Measurements from ENCODE around the gene ZNF594. TPM values are rescaled to one million over a fixed set of nuclear protein-coding genes. Genes with fewer than 3 reads are reported as not detected.
A peak's percentile ranks its signal among the peaks of the same experiment; 100 is the strongest.

The ZNF594 gene
- total and polyA plus RNA-seq, 2 of the 13 experiments (the other 11 are each of a cell fraction or from before 2014, with no cell fraction given): 2.9 to 9.6 TPM

GRCh38 chr17:5237541-5238016 is 45.9 kb upstream of the ZNF594 start (continued):
- TF ChIP-seq, protein P1, sequence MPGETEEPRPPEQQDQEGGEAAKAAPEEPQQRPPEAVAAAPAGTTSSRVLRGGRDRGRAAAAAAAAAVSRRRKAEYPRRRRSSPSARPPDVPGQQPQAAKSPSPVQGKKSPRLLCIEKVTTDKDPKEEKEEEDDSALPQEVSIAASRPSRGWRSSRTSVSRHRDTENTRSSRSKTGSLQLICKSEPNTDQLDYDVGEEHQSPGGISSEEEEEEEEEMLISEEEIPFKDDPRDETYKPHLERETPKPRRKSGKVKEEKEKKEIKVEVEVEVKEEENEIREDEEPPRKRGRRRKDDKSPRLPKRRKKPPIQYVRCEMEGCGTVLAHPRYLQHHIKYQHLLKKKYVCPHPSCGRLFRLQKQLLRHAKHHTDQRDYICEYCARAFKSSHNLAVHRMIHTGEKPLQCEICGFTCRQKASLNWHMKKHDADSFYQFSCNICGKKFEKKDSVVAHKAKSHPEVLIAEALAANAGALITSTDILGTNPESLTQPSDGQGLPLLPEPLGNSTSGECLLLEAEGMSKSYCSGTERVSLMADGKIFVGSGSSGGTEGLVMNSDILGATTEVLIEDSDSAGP (CRISPR knock-in tag; IDR thresholded peaks at IDR 0.05; ENCODE audit: borderline replicate concordance): peak; percentile 88
- TF ChIP-seq RNF2 (conservative IDR thresholded peaks at IDR 0.05; ENCODE audit: low read depth) (no peak), ZFP90 (CRISPR knock-in tag; IDR thresholded peaks at IDR 0.05; ENCODE audit: borderline replicate concordance) (peak; percentile 68; the same call in 1 of the 2 replicates), NFKBIZ (CRISPR knock-in tag; IDR thresholded peaks at IDR 0.05) (no peak), CREB1 (IDR thresholded peaks at IDR 0.05) (no peak), CREB1 (CRISPR knock-in tag; IDR thresholded peaks at IDR 0.05) (no peak), ZFP36L1 (CRISPR knock-in tag; IDR thresholded peaks at IDR 0.05) (no peak), CBX5 (CRISPR knock-in tag; IDR thresholded peaks at IDR 0.05; ENCODE audit: borderline replicate concordance) (no peak), ZNF577 (CRISPR knock-in tag; IDR thresholded peaks at IDR 0.05; ENCODE audit: borderline replicate concordance, low read depth) (no peak), ZNF274 (CRISPR knock-in tag; IDR thresholded peaks at IDR 0.05) (no peak), TAF1 (CRISPR knock-in tag; IDR thresholded peaks at IDR 0.05) (no peak), MED8 (CRISPR knock-in tag; IDR thresholded peaks at IDR 0.05; ENCODE audit: insufficient replicate concordance) (no peak), ZNF232 (CRISPR knock-in tag; IDR thresholded peaks at IDR 0.05; ENCODE audit: borderline replicate concordance) (peak; percentile 30; the same call in 1 of the 2 replicates), ZFAT (CRISPR knock-in tag; conservative IDR thresholded peaks at IDR 0.05) (no peak), GLMP (CRISPR knock-in tag; IDR thresholded peaks at IDR 0.05; ENCODE audit: borderline replicate concordance) (no peak), HNF4A (CRISPR knock-in tag; IDR thresholded peaks at IDR 0.05) (no peak), STAT5B (CRISPR knock-in tag; IDR thresholded peaks at IDR 0.05) (no peak), GABPB1 (CRISPR knock-in tag; IDR thresholded peaks at IDR 0.05) (no peak), ZFP62 (CRISPR knock-in tag; IDR thresholded peaks at IDR 0.05) (no peak), CHD4 (IDR thresholded peaks at IDR 0.05; ENCODE audit: borderline replicate concordance, low read length) (no peak)
- TF ChIP-seq, protein P2, sequence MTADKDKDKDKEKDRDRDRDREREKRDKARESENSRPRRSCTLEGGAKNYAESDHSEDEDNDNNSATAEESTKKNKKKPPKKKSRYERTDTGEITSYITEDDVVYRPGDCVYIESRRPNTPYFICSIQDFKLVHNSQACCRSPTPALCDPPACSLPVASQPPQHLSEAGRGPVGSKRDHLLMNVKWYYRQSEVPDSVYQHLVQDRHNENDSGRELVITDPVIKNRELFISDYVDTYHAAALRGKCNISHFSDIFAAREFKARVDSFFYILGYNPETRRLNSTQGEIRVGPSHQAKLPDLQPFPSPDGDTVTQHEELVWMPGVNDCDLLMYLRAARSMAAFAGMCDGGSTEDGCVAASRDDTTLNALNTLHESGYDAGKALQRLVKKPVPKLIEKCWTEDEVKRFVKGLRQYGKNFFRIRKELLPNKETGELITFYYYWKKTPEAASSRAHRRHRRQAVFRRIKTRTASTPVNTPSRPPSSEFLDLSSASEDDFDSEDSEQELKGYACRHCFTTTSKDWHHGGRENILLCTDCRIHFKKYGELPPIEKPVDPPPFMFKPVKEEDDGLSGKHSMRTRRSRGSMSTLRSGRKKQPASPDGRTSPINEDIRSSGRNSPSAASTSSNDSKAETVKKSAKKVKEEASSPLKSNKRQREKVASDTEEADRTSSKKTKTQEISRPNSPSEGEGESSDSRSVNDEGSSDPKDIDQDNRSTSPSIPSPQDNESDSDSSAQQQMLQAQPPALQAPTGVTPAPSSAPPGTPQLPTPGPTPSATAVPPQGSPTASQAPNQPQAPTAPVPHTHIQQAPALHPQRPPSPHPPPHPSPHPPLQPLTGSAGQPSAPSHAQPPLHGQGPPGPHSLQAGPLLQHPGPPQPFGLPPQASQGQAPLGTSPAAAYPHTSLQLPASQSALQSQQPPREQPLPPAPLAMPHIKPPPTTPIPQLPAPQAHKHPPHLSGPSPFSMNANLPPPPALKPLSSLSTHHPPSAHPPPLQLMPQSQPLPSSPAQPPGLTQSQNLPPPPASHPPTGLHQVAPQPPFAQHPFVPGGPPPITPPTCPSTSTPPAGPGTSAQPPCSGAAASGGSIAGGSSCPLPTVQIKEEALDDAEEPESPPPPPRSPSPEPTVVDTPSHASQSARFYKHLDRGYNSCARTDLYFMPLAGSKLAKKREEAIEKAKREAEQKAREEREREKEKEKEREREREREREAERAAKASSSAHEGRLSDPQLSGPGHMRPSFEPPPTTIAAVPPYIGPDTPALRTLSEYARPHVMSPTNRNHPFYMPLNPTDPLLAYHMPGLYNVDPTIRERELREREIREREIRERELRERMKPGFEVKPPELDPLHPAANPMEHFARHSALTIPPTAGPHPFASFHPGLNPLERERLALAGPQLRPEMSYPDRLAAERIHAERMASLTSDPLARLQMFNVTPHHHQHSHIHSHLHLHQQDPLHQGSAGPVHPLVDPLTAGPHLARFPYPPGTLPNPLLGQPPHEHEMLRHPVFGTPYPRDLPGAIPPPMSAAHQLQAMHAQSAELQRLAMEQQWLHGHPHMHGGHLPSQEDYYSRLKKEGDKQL (CRISPR knock-in tag; IDR thresholded peaks at IDR 0.05; ENCODE audit: low read depth): no peak
- TF ChIP-seq, protein P3, sequence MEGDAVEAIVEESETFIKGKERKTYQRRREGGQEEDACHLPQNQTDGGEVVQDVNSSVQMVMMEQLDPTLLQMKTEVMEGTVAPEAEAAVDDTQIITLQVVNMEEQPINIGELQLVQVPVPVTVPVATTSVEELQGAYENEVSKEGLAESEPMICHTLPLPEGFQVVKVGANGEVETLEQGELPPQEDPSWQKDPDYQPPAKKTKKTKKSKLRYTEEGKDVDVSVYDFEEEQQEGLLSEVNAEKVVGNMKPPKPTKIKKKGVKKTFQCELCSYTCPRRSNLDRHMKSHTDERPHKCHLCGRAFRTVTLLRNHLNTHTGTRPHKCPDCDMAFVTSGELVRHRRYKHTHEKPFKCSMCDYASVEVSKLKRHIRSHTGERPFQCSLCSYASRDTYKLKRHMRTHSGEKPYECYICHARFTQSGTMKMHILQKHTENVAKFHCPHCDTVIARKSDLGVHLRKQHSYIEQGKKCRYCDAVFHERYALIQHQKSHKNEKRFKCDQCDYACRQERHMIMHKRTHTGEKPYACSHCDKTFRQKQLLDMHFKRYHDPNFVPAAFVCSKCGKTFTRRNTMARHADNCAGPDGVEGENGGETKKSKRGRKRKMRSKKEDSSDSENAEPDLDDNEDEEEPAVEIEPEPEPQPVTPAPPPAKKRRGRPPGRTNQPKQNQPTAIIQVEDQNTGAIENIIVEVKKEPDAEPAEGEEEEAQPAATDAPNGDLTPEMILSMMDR (CRISPR knock-in tag; IDR thresholded peaks at IDR 0.05): peak; percentile 93
